ENCODE measurements around the gene PYM1.
"Not testable (repeated sequence)": the region's sequence is repeated elsewhere in the genome, so short reads cannot be mapped to it uniquely, and the experiment has no call there.

- TF ChIP-seq CTCF (IDR thresholded peaks at IDR 0.05; ENCODE audit: low read length); EZH2 (IDR thresholded peaks at IDR 0.05; ENCODE audit: borderline replicate concordance, low read length): not testable (repeated sequence)
These were observed 8.7 kb downstream of the PYM1 start for GRCh38 chr12:55919032-55919431.

Data from OCI-LY1 (cell line).